MG63 (cell line): ENCODE data around the gene PHKB. TPM values are rescaled to one million over a fixed set of nuclear protein-coding genes. Genes with fewer than 3 reads are reported as not detected.

ENCODE experiments used
- DNase-seq: peaks from one replicate; pipeline ENCODE4 v3.0.0-alpha.2; 2020
- H3K27me3 ChIP-seq: fragments of 250-450 bp; sonication (Bioruptor Pico); 2 replicates; pipeline ENCODE4 v1.5.1; 2020; ENCODE audit warnings: mild to moderate bottlenecking, moderate library complexity
- H3K36me3 ChIP-seq: fragments of 250-450 bp; sonication (Bioruptor Pico); 2 replicates; pipeline ENCODE4 v1.5.1; 2020; ENCODE audit warnings: mild to moderate bottlenecking, moderate library complexity
- H3K4me3 ChIP-seq: fragments of 250-450 bp; sonication (Bioruptor Pico); 2 replicates; pipeline ENCODE4 v1.5.1; 2020; ENCODE audit warnings: mild to moderate bottlenecking, moderate library complexity
- H3K9me3 ChIP-seq: fragments of 250-450 bp; sonication (Bioruptor Pico); 2 replicates; pipeline ENCODE4 v1.5.1; 2020; ENCODE audit warnings: mild to moderate bottlenecking, moderate library complexity
- total RNA-seq: library from RNA; depleted of rRNA; stranded (reverse); fragments of >200 nt; shearing (Covaris generic); gene quantifications from 2 replicates; pipeline ENCODE4 v1.2.3, GENCODE V29; 2014; ENCODE audit warnings: low replicate concordance; rRNA removed

PHKB gene
- total RNA-seq, 1 experiment from 2014 or later, result 11.1 TPM

- peak; percentile 72 for DNase-seq
- no peak overlapping the region for H3K4me3 ChIP-seq
- H3K36me3 ChIP-seq, result no peaks in the 10 kb centered on the region
- no peaks in the 10 kb centered on the region for H3K27me3 ChIP-seq
- H3K9me3 ChIP-seq, result no peaks in the 10 kb centered on the region
These were observed 271.5 kb downstream of the PHKB start for GRCh38 chr16:47732523-47733111.

GRCh38 chr16:47734081-47734857, 273.1 kb downstream of the PHKB start:
- no peaks in the 10 kb centered on the region for H3K27me3 ChIP-seq
- no peaks in the 10 kb centered on the region for H3K36me3 ChIP-seq
- no peak for DNase-seq
- no peaks in the 10 kb centered on the region for H3K9me3 ChIP-seq
- no peak overlapping the region for H3K4me3 ChIP-seq

GRCh38 chr16:47734987-47735594, 274.0 kb downstream of the PHKB start:
- Histone ChIP-seq H3K9me3 (no peaks in the 10 kb centered on the region), H3K36me3 (no peaks in the 10 kb centered on the region), H3K27me3 (no peaks in the 10 kb centered on the region), H3K4me3 (no peak overlapping the region)
- DNase-seq, result no peak

DNA sequence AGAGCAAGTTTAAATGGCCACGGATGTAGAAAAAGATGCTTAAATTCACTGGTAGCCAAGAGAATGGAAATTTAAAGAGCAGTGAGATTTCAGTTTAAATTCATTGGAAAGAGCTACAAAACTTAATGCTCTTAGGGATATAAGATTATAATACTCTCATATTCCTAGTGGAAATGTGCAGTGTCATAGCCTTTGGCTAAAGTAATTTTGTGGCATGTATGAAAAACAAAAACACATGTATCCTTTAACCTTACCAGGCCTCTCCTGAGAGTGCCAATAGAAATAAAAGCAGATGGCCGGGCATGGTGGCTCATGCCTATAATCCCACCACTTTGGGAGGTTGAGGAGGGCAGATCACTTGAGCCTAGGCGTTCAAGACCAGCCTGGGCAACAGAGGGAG, 289.2 kb downstream of the PHKB start:
- H3K27me3 ChIP-seq, result no peaks in the 10 kb centered on the region
- no peaks in the 10 kb centered on the region for H3K9me3 ChIP-seq
- no peak overlapping the region for H3K4me3 ChIP-seq
- no peak for DNase-seq
- no peaks in the 10 kb centered on the region for H3K36me3 ChIP-seq

Other genes with a start within 250 kb of the PHKB start
- gene ITFG1, start 268 bp upstream of the PHKB start, total RNA-seq, result 18.0 and 38.3 TPM in 2 replicates